Effector memory CD8-positive, alpha-beta T cell (primary cell): Measurements from ENCODE around the gene MARK3.

Experiments used
- ATAC-seq: fragments of 150-1000 bp; cut with Tn5 transposase; replicated peaks from 2 replicates; pipeline ENCODE4 v1.10.0; 2021; ENCODE audit warnings: mild to moderate bottlenecking, moderate library complexity
- DNase-seq, 3 experiments: peaks; one replicate each; pipeline ENCODE4 v3.0.0; 2021
- H3K27ac Mint-ChIP-seq, 2 donors: one replicate each; pipeline ENCODE4 v1.8.0; 2022; ENCODE audit warnings: mild to moderate bottlenecking in 2 of 2, mixed read lengths in 2 of 2, moderate library complexity in 2 of 2
- H3K27me3 Mint-ChIP-seq, 2 donors: one replicate each; pipeline ENCODE4 v1.8.0; 2022; ENCODE audit warnings: mixed read lengths in 2 of 2
- H3K36me3 Mint-ChIP-seq: one replicate; pipeline ENCODE4 v1.8.0; 2022; ENCODE audit warnings: mild to moderate bottlenecking, moderate library complexity, mixed read lengths; ENCODE audit not compliant: insufficient read depth
- H3K4me1 Mint-ChIP-seq, 2 donors: one replicate each; pipeline ENCODE4 v1.8.0; 2022; ENCODE audit warnings: low read depth in 2 of 2, mixed read lengths in 2 of 2
- H3K4me3 Mint-ChIP-seq, 2 donors: one replicate each; pipeline ENCODE4 v1.8.0; 2022; ENCODE audit warnings: mild to moderate bottlenecking in 2 of 2, mixed read lengths in 2 of 2, moderate library complexity in 2 of 2
- H3K9me3 Mint-ChIP-seq, 2 donors: one replicate each; pipeline ENCODE4 v1.8.0; 2022; ENCODE audit warnings: mixed read lengths in 2 of 2

Gene MARK3

GRCh38 chr14:103416916-103417315 is 31.7 kb downstream of the MARK3 start:
- H3K9me3 Mint-ChIP-seq = no peaks in the 10 kb centered on the region
- peaks cover 37% of the 10 kb centered on the region for H3K36me3 Mint-ChIP-seq
- DNase-seq (no peak), ATAC-seq (no peak)
- H3K27ac Mint-ChIP-seq = peak overlapping the region; percentile 29 to 57
- no peaks in the 10 kb centered on the region for H3K27me3 Mint-ChIP-seq
- H3K4me1 Mint-ChIP-seq = peaks cover 19 to 48% of the 10 kb centered on the region in 2 donors
- no peak overlapping the region for H3K4me3 Mint-ChIP-seq

- Mint-ChIP-seq H3K36me3 (peaks cover 25% of the 10 kb centered on the region), H3K27ac (peak overlapping the region in 1 of 2 donors; percentile 54), H3K27me3 (no peaks in the 10 kb centered on the region), H3K4me3 (no peak overlapping the region), H3K4me1 (peaks cover 22 to 62% of the 10 kb centered on the region in 2 donors), H3K9me3 (no peaks in the 10 kb centered on the region)
- DNase-seq = no peak
- no peak for ATAC-seq
These were observed 33.2 kb downstream of the MARK3 start for GRCh38 chr14:103418481-103418818.

GRCh38 chr14:103421556-103421955 is 36.3 kb downstream of the MARK3 start:
- H3K4me3 Mint-ChIP-seq = no peak overlapping the region
- peaks cover 11% of the 10 kb centered on the region for H3K36me3 Mint-ChIP-seq
- no peaks in the 10 kb centered on the region for H3K27me3 Mint-ChIP-seq
- no peaks in the 10 kb centered on the region for H3K9me3 Mint-ChIP-seq
- DNase-seq = no peak
- H3K27ac Mint-ChIP-seq = peak overlapping the region in 1 of 2 donors; percentile 50
- peaks cover 21 to 62% of the 10 kb centered on the region in 2 donors for H3K4me1 Mint-ChIP-seq
- ATAC-seq = no peak

GRCh38 chr14:103423050-103423461 is 37.8 kb downstream of the MARK3 start:
- H3K27ac Mint-ChIP-seq = peak overlapping the region in 1 of 2 donors; percentile 50
- no peak for ATAC-seq
- DNase-seq = no peak

GRCh38 chr14:103427485-103428443 is 42.5 kb downstream of the MARK3 start:
- ATAC-seq (peak; percentile 45), DNase-seq (peak in 1 of 3 experiments; percentile 2)
- no peaks in the 10 kb centered on the region for H3K27me3 Mint-ChIP-seq
- H3K4me3 Mint-ChIP-seq = peak overlapping the region; percentile 12 to 66
- H3K4me1 Mint-ChIP-seq = peaks cover 15 to 51% of the 10 kb centered on the region in 2 donors
- H3K27ac Mint-ChIP-seq = peak overlapping the region; percentile 46 to 62
- no peaks in the 10 kb centered on the region for H3K9me3 Mint-ChIP-seq
- H3K36me3 Mint-ChIP-seq = peaks cover 16% of the 10 kb centered on the region

More at GRCh38 chr14:103423050-103423461, 37.8 kb downstream of the MARK3 start:
- H3K9me3 Mint-ChIP-seq = no peaks in the 10 kb centered on the region
- H3K36me3 Mint-ChIP-seq = peaks cover 11% of the 10 kb centered on the region
- H3K4me3 Mint-ChIP-seq = no peak overlapping the region
- no peaks in the 10 kb centered on the region for H3K27me3 Mint-ChIP-seq
- H3K4me1 Mint-ChIP-seq = peaks cover 18 to 59% of the 10 kb centered on the region in 2 donors

- Mint-ChIP-seq H3K9me3 (no peaks in the 10 kb centered on the region), H3K4me1 (peaks cover 15 to 45% of the 10 kb centered on the region in 2 donors), H3K36me3 (peaks cover 13% of the 10 kb centered on the region), H3K27ac (peak overlapping the region; percentile 78 to 96), H3K27me3 (no peaks in the 10 kb centered on the region), H3K4me3 (peak overlapping the region; percentile 40 to 66)
- peak; percentile 41 for ATAC-seq
- no peak for DNase-seq
These were observed 43.7 kb downstream of the MARK3 start for GRCh38 chr14:103428723-103429556.

GRCh38 chr14:103430358-103430757 is 45.1 kb downstream of the MARK3 start:
- H3K27me3 Mint-ChIP-seq = no peaks in the 10 kb centered on the region
- H3K36me3 Mint-ChIP-seq = peaks cover 13% of the 10 kb centered on the region
- no peaks in the 10 kb centered on the region for H3K9me3 Mint-ChIP-seq
- H3K4me3 Mint-ChIP-seq = no peak overlapping the region
- H3K4me1 Mint-ChIP-seq = peaks cover 15 to 48% of the 10 kb centered on the region in 2 donors
- DNase-seq (no peak), ATAC-seq (no peak)
- H3K27ac Mint-ChIP-seq = peak overlapping the region; percentile 18 to 96

- H3K4me1 Mint-ChIP-seq = peaks cover 7 to 42% of the 10 kb centered on the region in 2 donors
- ATAC-seq = no peak
- peaks cover 16% of the 10 kb centered on the region for H3K36me3 Mint-ChIP-seq
- H3K27me3 Mint-ChIP-seq = no peaks in the 10 kb centered on the region
- no peak overlapping the region for H3K27ac Mint-ChIP-seq
- no peak for DNase-seq
- no peaks in the 10 kb centered on the region for H3K9me3 Mint-ChIP-seq
- H3K4me3 Mint-ChIP-seq = no peak overlapping the region
These were observed 47.4 kb downstream of the MARK3 start for GRCh38 chr14:103432627-103433026.

GRCh38 chr14:103433916-103434563 is 48.8 kb downstream of the MARK3 start:
- H3K9me3 Mint-ChIP-seq = no peaks in the 10 kb centered on the region
- H3K4me3 Mint-ChIP-seq = no peak overlapping the region
- ATAC-seq (no peak), DNase-seq (no peak)
- peak overlapping the region in 1 of 2 donors; percentile 46 for H3K27ac Mint-ChIP-seq
- H3K27me3 Mint-ChIP-seq = no peaks in the 10 kb centered on the region
- H3K4me1 Mint-ChIP-seq = peaks cover 4 to 35% of the 10 kb centered on the region in 2 donors
- H3K36me3 Mint-ChIP-seq = peaks cover 16% of the 10 kb centered on the region

GRCh38 chr14:103434868-103435442 is 49.7 kb downstream of the MARK3 start:
- no peak for DNase-seq
- Mint-ChIP-seq H3K4me1 (peaks cover 2 to 34% of the 10 kb centered on the region in 2 donors), H3K27me3 (no peaks in the 10 kb centered on the region), H3K27ac (peak overlapping the region in 1 of 2 donors; percentile 46), H3K4me3 (no peak overlapping the region), H3K36me3 (peaks cover 19% of the 10 kb centered on the region), H3K9me3 (no peaks in the 10 kb centered on the region)
- ATAC-seq = no peak

GRCh38 chr14:103436533-103436932 is 51.3 kb downstream of the MARK3 start:
- no peak for ATAC-seq
- Mint-ChIP-seq H3K27me3 (no peaks in the 10 kb centered on the region), H3K36me3 (peaks cover 30% of the 10 kb centered on the region), H3K27ac (peak overlapping the region in 1 of 2 donors; percentile 36), H3K4me1 (peaks cover 2 to 32% of the 10 kb centered on the region in 2 donors), H3K4me3 (no peak overlapping the region), H3K9me3 (no peaks in the 10 kb centered on the region)
- no peak for DNase-seq

- ATAC-seq (no peak), DNase-seq (no peak)
- Mint-ChIP-seq H3K27me3 (no peaks in the 10 kb centered on the region), H3K36me3 (peaks cover 25% of the 10 kb centered on the region), H3K4me1 (peaks cover 31 to 53% of the 10 kb centered on the region in 2 donors), H3K4me3 (no peak overlapping the region), H3K27ac (no peak overlapping the region), H3K9me3 (no peaks in the 10 kb centered on the region)
These were observed 57.1 kb downstream of the MARK3 start for GRCh38 chr14:103442288-103442687.

- Mint-ChIP-seq H3K27ac (peak overlapping the region; percentile 15 to 94), H3K4me1 (peaks cover 38 to 58% of the 10 kb centered on the region in 2 donors), H3K4me3 (no peak overlapping the region), H3K9me3 (no peaks in the 10 kb centered on the region), H3K27me3 (no peaks in the 10 kb centered on the region), H3K36me3 (peaks cover 25% of the 10 kb centered on the region)
- ATAC-seq (no peak), DNase-seq (no peak)
These were observed 57.9 kb downstream of the MARK3 start for GRCh38 chr14:103443111-103443510.
